ENCODE measurements around the gene CAD. TPM values are rescaled to one million over a fixed set of nuclear protein-coding genes. Genes with fewer than 3 reads are reported as not detected.

CAD gene
- total RNA-seq, 1 experiment from 2014 or later = 41.5 TPM

- no peak for DNase-seq
- intact Hi-C loops (cut with micrococcal nuclease; ENCODE audit: unreplicated experiment) = no loop called here
- H3K27me3 ChIP-seq (ENCODE audit: insufficient read depth, low read depth) = no peaks in the 10 kb centered on the region
Observed at GRCh38 chr2:27290549-27290948, 73.4 kb downstream of the CAD start.

GRCh38 chr2:27291865-27292264, 74.7 kb downstream of the CAD start:
- no peak for DNase-seq
- H3K4me3 ChIP-seq = no peak overlapping the region
- no TSS peak for BruUV-seq (replicated peaks)
- no peak overlapping the region for H2AFZ ChIP-seq
- H3F3A ChIP-seq (ENCODE audit: insufficient read depth, low read depth) = peaks cover 35% of the 10 kb centered on the region
- H4K20me1 ChIP-seq (ENCODE audit: insufficient read depth) = no peaks in the 10 kb centered on the region
- H3K79me2 ChIP-seq (ENCODE audit: low read depth) = no peaks in the 10 kb centered on the region
- H3K9me3 ChIP-seq (ENCODE audit: insufficient read depth, low read depth) = no peaks in the 10 kb centered on the region
- H3K4me2 ChIP-seq = peak overlapping the region; percentile 58
- TF ChIP-seq EZH2 (IDR thresholded peaks at IDR 0.05; ENCODE audit: low read depth) (no peak), CTCF (conservative IDR thresholded peaks at IDR 0.05) (no peak)
- H3K27me3 ChIP-seq (ENCODE audit: insufficient read depth, low read depth) = no peaks in the 10 kb centered on the region
- CTCF ChIA-PET = interaction anchor here (1.1 to 2.6 kb wide), 3 partner anchors 10 to 275 kb away, joined by 3 to 22 read pairs (median 17); partner anchors contain the start of gene TRIM54
- peaks cover 33% of the 10 kb centered on the region for H3K4me1 ChIP-seq (replicated peaks; ENCODE audit: insufficient read depth)
- H3K9me2 ChIP-seq (ENCODE audit: insufficient read depth) = no peaks in the 10 kb centered on the region
- POLR2A ChIA-PET (ENCODE audit: unreplicated experiment) = interaction anchor here (0.6 kb wide), 1 partner anchor 42 kb away, joined by 3 read pairs; no protein-coding TSS in a partner anchor
- H3K36me3 ChIP-seq (ENCODE audit: low read depth) = no peaks in the 10 kb centered on the region
- peak overlapping the region; percentile 81 for H3K27ac ChIP-seq
- intact Hi-C loops (cut with micrococcal nuclease; ENCODE audit: unreplicated experiment) = no loop called here

More at GRCh38 chr2:27290549-27290948, 73.4 kb downstream of the CAD start:
- POLR2A ChIA-PET (ENCODE audit: unreplicated experiment) = no interaction called here
- no peak overlapping the region for H3K27ac ChIP-seq
- H3F3A ChIP-seq (ENCODE audit: insufficient read depth, low read depth) = peaks cover 35% of the 10 kb centered on the region
- no peak overlapping the region for H3K4me2 ChIP-seq
- CTCF ChIA-PET = interaction anchor here (0.6 kb wide), 1 partner anchor 124 kb away, joined by 4 read pairs; no protein-coding TSS in a partner anchor
- H2AFZ ChIP-seq = no peak overlapping the region
- no TSS peak for BruUV-seq (replicated peaks)
- no peaks in the 10 kb centered on the region for H3K36me3 ChIP-seq (ENCODE audit: low read depth)
- H4K20me1 ChIP-seq (ENCODE audit: insufficient read depth) = no peaks in the 10 kb centered on the region
- H3K79me2 ChIP-seq (ENCODE audit: low read depth) = no peaks in the 10 kb centered on the region
- H3K4me3 ChIP-seq = no peak overlapping the region
- TF ChIP-seq CTCF (conservative IDR thresholded peaks at IDR 0.05) (no peak), EZH2 (IDR thresholded peaks at IDR 0.05; ENCODE audit: low read depth) (no peak)
- no peaks in the 10 kb centered on the region for H3K9me3 ChIP-seq (ENCODE audit: insufficient read depth, low read depth)
- H3K4me1 ChIP-seq (replicated peaks; ENCODE audit: insufficient read depth) = peaks cover 33% of the 10 kb centered on the region
- no peaks in the 10 kb centered on the region for H3K9me2 ChIP-seq (ENCODE audit: insufficient read depth)

Other genes starting within 250 kb of the CAD start
- 17.1 and 25.2 TPM in 2 replicates for gene MAPRE3, start 246.7 kb upstream of the CAD start, total RNA-seq (2021)
- 60.9 and 65.6 TPM in 2 replicates for gene TMEM214, start 184.4 kb upstream of the CAD start, total RNA-seq (2021)
- gene AGBL5, start 165.7 kb upstream of the CAD start, total RNA-seq (2021) = 63.2 and 64.0 TPM in 2 replicates
- 165 and 166 TPM in 2 replicates for gene OST4, start 145.7 kb upstream of the CAD start, total RNA-seq (2021)
- gene EMILIN1, start 138.8 kb upstream of the CAD start, total RNA-seq (2021) = 0.83 and 1.6 TPM in 2 replicates
- gene KHK, start 130.6 kb upstream of the CAD start, total RNA-seq (2021) = 4.4 and 10.4 TPM in 2 replicates
- gene CGREF1, start 98.2 kb upstream of the CAD start, total RNA-seq (2021) = 0.37 TPM in 1 of 2 replicates, not detected in the other
- not detected in 2 replicates for gene ABHD1, start 93.6 kb upstream of the CAD start, total RNA-seq (2021)
- gene PREB, start 82.7 kb upstream of the CAD start, total RNA-seq (2021) = 35.7 and 36.2 TPM in 2 replicates
- gene PRR30, start 78.0 kb upstream of the CAD start, total RNA-seq (2021) = not detected in 2 replicates
- not detected in 2 replicates for gene TCF23, start 68.4 kb upstream of the CAD start, total RNA-seq (2021)
- 92.8 and 126 TPM in 2 replicates for gene ATRAID, start 5.3 kb upstream of the CAD start, total RNA-seq (2021)
- gene SLC5A6, start 5.1 kb upstream of the CAD start, total RNA-seq (2021) = 49.0 and 70.0 TPM in 2 replicates
- 1.5 and 2.3 TPM in 2 replicates for gene SLC30A3, start 45.7 kb downstream of the CAD start, total RNA-seq (2021)
- gene DNAJC5G, start 58.1 kb downstream of the CAD start, total RNA-seq (2021) = not detected in 2 replicates
- gene TRIM54, start 65.1 kb downstream of the CAD start, total RNA-seq (2021) = 8.2 and 9.8 TPM in 2 replicates
- 2.8 and 4.6 TPM in 2 replicates for gene UCN, start 91.1 kb downstream of the CAD start, total RNA-seq (2021)
- gene MPV17, start 105.7 kb downstream of the CAD start, total RNA-seq (2021) = 42.2 and 47.5 TPM in 2 replicates
- 57.5 and 69.8 TPM in 2 replicates for gene GTF3C2, start 139.4 kb downstream of the CAD start, total RNA-seq (2021)
- gene EIF2B4, start 153.0 kb downstream of the CAD start, total RNA-seq (2021) = 32.9 and 33.1 TPM in 2 replicates
- 60.6 and 73.7 TPM in 2 replicates for gene SNX17, start 153.2 kb downstream of the CAD start, total RNA-seq (2021)
- 4.1 and 4.5 TPM in 2 replicates for gene ZNF513, start 163.4 kb downstream of the CAD start, total RNA-seq (2021)
- 114 and 136 TPM in 2 replicates for gene PPM1G, start 192.2 kb downstream of the CAD start, total RNA-seq (2021)
- 67.9 and 83.9 TPM in 2 replicates for gene NRBP1, start 211.3 kb downstream of the CAD start, total RNA-seq (2021)
- gene KRTCAP3, start 225.0 kb downstream of the CAD start, total RNA-seq (2021) = 62.9 and 91.7 TPM in 2 replicates